ENCODE results near the gene WASF2.
"Not testable (repeated sequence)": the region's sequence is repeated elsewhere in the genome, so short reads cannot be mapped to it uniquely, and the experiment has no call there.

WASF2 gene

GRCh38 chr1:27414091-27414490 is 75.9 kb downstream of the WASF2 start:
- no peak for DNase-seq

GRCh38 chr1:27413004-27413403 is 77.0 kb downstream of the WASF2 start:
- DNase-seq = no peak

GRCh38 chr1:27412502-27412901 is 77.5 kb downstream of the WASF2 start:
- no peak for DNase-seq

- no peak for DNase-seq
Measured at GRCh38 chr1:27410709-27411108, 79.3 kb downstream of the WASF2 start.

- no peak for DNase-seq
Measured at GRCh38 chr1:27409669-27410068, 80.3 kb downstream of the WASF2 start.

- no peak for DNase-seq
Measured at GRCh38 chr1:27408151-27408550, 81.8 kb downstream of the WASF2 start.

- DNase-seq = not testable (repeated sequence)
Measured at GRCh38 chr1:27406791-27407190, 83.2 kb downstream of the WASF2 start.

GRCh38 chr1:27406362-27406680 is 83.6 kb downstream of the WASF2 start:
- DNase-seq = no peak

- not testable (repeated sequence) for DNase-seq
Measured at GRCh38 chr1:27405598-27406361, 84.2 kb downstream of the WASF2 start.

- no peak for DNase-seq
Measured at GRCh38 chr1:27405074-27405473, 84.9 kb downstream of the WASF2 start.

GRCh38 chr1:27403931-27404330 is 86.0 kb downstream of the WASF2 start:
- DNase-seq = no peak

GRCh38 chr1:27403065-27403726 is 86.8 kb downstream of the WASF2 start:
- DNase-seq = no peak

GRCh38 chr1:27402349-27402754 is 87.6 kb downstream of the WASF2 start:
- no peak for DNase-seq

- DNase-seq = no peak
Measured at GRCh38 chr1:27400963-27401341, 89.0 kb downstream of the WASF2 start.

GRCh38 chr1:27400082-27400962 is 89.6 kb downstream of the WASF2 start:
- DNase-seq = no peak

GRCh38 chr1:27399251-27400025 is 90.5 kb downstream of the WASF2 start:
- no peak for DNase-seq

- DNase-seq = no peak
Measured at GRCh38 chr1:27398405-27399149, 91.4 kb downstream of the WASF2 start.

- no peak for DNase-seq
Measured at GRCh38 chr1:27397749-27398148, 92.2 kb downstream of the WASF2 start.

GRCh38 chr1:27397110-27397509 is 92.9 kb downstream of the WASF2 start:
- DNase-seq = no peak

- DNase-seq = no peak
Measured at GRCh38 chr1:27395441-27396195, 94.3 kb downstream of the WASF2 start.

- no peak for DNase-seq
Measured at GRCh38 chr1:27394925-27395324, 95.0 kb downstream of the WASF2 start.

- no peak for DNase-seq
Measured at GRCh38 chr1:27394282-27394658, 95.7 kb downstream of the WASF2 start.
